Left hindlimb (tissue), 1 donor: Measurements from ENCODE around the gene ADGRG1.
"Not testable (repeated sequence)": the region's sequence is repeated elsewhere in the genome, so short reads cannot be mapped to it uniquely, and the experiment has no call there.

ENCODE experiments used
- DNase-seq: peaks from one replicate; pipeline ENCODE4 v3.0.0-alpha.2; 2018

The ADGRG1 gene

GRCh38 chr16:57701759-57702371, 73.4 kb downstream of the ADGRG1 start:
- DNase-seq = no peak

- DNase-seq = no peak
Observed at GRCh38 chr16:57703416-57704010, 75.1 kb downstream of the ADGRG1 start.

GRCh38 chr16:57704011-57704904, 75.8 kb downstream of the ADGRG1 start:
- no peak for DNase-seq

GRCh38 chr16:57704905-57705852, 76.7 kb downstream of the ADGRG1 start:
- no peak for DNase-seq

- no peak for DNase-seq
Observed at GRCh38 chr16:57706717-57707116, 78.3 kb downstream of the ADGRG1 start.

- DNase-seq = no peak
Observed at GRCh38 chr16:57707331-57707730, 78.9 kb downstream of the ADGRG1 start.

- no peak for DNase-seq
Observed at GRCh38 chr16:57708168-57708567, 79.7 kb downstream of the ADGRG1 start.

GRCh38 chr16:57709663-57710062, 81.2 kb downstream of the ADGRG1 start:
- no peak for DNase-seq

- no peak for DNase-seq
Observed at GRCh38 chr16:57711346-57711745, 82.9 kb downstream of the ADGRG1 start.

- DNase-seq = no peak
Observed at GRCh38 chr16:57711993-57712392, 83.6 kb downstream of the ADGRG1 start.

- DNase-seq = not testable (repeated sequence)
Observed at GRCh38 chr16:57712569-57712968, 84.1 kb downstream of the ADGRG1 start.

GRCh38 chr16:57713596-57713995, 85.2 kb downstream of the ADGRG1 start:
- DNase-seq = no peak

GRCh38 chr16:57714047-57714446, 85.6 kb downstream of the ADGRG1 start:
- no peak for DNase-seq
